Stimulated activated CD8-positive, alpha-beta memory T cell treated with anti-CD3 and anti-CD28 coated beads, Interleukin-12 subunit alpha, Interleukin-12 subunit beta, amount 100 ng/mL, for 24 hours (primary cell): ENCODE data around the gene CFDP1.
"Not testable (repeated sequence)": the region's sequence is repeated elsewhere in the genome, so short reads cannot be mapped to it uniquely, and the experiment has no call there.

Source experiments
- DNase-seq: peaks from one replicate; pipeline ENCODE4 v3.0.0-alpha.2; 2020; ENCODE audit errors: extremely low read depth

CFDP1 gene

DNA sequence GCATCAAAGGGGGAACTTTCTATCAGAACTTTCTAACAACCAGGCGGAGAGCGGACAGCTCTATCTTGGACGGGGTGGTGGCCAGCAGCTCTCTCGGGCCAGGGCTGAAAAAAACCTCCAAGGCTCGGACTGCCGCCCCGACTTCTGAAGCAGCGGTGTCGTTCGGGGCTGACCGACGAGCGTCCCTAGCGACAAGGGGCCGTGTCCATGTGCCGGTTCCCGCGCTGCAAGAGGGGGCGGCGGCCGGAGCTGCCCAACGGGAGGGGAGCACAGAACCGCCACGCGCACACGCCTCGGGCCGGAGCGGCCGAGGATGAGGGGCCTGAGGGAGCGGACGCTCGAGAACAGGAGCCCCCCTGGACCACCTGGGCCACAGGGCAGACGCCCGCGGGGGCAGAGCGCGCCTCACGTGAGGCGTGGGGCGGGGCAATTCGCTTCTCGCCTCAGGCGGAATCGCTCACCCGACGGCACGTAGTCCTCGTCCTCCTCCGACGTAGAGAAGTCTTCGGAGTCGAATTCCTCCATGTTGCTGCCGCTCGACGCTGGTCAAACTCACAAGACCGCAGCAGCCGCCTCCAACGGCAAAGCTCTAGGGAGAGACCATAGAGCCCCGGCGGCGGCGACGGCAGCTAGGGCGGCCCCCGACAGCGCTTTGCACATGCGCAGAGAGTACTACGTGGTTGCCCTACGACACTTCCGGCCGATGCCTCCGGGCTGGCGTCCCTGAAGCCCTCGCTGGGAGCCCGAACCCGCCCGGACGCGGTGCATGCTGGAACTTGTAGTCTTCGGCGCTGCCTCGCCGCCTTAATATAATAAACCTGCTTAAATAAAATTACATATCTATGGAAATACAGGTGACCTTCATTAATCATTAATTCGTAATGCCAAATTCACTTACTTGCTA, at the start of gene CFDP1:
CFDP1 (minus strand) TSS at position 676 of the 904 bp plus-strand sequence; CDS start at position 525, 151 bp downstream.
- peak; percentile 92 for DNase-seq

DNA sequence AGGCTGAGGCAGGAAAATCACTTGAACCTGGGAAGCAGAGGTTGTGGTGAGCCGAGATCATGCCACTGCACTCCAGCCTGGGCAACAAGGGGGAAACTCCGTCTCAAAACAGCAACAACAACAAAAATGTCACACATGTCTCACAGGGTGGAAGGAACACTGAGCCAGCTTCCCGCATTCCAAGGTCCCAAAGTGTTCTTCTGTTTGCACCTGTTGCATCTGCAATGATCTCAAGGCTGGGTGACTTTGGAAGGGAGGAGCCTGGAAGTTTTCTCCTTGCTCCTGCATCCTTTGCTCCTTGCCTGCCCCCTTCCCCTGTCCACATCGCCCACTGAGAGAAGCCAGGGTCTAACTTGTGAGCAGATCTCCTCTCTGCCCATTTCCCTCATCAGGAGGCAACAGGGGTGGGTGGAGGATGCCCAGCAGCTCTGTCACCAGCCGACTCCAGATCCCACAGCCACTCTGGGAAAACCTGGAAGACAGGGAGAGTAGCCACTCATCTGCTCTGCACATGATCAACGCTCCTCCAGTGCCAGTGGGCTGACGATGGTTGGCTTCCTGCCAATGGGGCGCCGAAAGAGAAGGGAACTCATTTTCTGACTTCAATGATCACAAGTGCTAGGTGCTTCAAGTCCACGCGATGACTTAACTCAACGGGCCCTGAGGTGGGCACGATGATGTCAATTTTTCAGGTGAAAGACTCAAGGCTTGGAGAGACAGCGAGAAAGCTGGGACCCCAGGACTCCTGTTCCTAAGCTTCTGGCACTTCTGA, 49.3 kb upstream of the CFDP1 start:
- DNase-seq = no peak

DNA sequence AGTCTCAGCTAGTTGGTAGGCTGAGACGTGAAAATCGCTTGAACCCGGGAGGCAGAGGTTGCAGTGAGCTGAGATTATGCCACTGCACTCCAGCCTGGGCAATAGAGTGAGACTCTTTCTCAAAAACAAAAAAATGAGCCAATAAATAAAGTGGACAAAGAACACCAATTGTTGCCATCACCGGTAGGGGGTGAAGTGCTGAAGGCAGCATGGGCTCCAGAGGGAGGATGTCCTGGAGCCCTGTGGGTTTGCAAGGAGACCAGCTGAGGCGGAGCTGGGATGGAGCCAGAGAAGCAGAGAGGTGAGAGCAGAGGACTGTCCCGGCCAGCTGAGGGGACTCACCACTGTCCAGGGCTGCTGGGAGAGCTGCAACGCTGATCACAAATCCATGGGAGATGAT, 48.2 kb upstream of the CFDP1 start:
- no peak for DNase-seq

DNA sequence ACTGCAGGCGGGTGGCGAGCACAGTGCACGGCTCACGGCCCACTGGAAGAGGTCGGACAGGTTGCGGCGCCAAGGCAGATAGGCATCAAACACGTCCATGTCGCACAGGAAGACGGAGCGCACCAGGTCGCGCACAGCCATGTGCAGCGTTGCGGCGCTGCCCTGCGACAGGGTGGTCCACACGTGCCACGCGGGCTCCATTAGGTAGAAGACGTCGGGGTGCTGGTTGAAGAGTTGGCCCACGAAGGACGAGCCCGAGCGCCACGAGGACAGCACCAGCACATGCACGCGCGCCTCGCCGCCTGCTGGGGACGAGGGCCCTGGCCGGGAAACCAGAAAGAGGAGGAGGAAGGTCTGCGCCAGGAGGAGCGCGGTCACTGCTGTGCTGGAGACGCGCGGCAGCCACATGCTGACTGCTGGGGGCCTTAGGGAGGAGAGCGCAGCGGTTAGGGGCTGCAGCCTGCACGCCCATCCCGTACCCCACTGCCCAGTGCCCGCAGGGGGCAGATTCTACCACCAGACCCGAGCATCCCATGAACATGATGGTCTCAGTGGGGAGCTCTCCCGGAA, 46.2 kb upstream of the CFDP1 start:
- no peak for DNase-seq

DNA sequence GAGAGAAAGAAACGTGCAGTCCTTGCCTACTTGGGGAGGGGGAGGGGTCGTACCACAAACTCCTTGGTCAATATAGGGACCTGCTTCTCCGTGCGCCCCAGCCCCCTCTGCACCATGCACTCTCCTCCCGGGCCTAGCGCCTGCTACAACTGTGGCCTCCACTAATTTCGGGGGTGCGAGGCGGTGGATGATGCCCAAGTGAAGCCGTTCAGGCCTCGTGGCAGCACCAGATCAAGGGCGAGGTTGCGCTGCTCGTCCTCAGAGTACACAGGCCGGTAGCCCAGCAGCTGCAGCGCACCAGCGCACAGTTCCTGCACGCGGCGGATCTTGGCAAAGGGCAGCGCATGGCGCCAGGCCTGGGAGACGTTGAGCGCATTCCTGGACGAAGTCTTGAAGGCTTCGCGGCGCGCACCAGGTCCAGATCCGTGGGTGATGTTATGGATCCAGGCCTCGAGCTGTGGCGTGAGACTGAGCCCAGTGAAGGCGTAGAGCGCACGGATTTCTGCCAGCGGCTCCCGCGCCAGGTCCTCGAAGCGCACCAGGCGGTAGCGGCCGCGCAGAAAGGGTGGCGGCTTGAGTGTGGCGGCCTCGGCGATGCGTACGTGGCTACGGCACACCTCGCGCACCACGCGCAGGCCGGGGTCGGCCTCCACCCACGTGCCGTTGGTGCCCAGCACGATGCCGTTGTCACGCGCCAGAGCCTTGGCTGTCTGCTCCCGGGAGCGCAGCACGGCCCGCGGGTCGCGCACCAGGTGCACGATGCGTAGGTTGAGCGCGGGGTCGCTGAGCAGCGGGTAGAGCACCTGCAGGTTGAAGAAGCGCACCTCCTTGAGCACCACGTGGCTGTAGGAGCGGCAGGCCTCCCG, 45.4 kb upstream of the CFDP1 start:
- no peak for DNase-seq

DNA sequence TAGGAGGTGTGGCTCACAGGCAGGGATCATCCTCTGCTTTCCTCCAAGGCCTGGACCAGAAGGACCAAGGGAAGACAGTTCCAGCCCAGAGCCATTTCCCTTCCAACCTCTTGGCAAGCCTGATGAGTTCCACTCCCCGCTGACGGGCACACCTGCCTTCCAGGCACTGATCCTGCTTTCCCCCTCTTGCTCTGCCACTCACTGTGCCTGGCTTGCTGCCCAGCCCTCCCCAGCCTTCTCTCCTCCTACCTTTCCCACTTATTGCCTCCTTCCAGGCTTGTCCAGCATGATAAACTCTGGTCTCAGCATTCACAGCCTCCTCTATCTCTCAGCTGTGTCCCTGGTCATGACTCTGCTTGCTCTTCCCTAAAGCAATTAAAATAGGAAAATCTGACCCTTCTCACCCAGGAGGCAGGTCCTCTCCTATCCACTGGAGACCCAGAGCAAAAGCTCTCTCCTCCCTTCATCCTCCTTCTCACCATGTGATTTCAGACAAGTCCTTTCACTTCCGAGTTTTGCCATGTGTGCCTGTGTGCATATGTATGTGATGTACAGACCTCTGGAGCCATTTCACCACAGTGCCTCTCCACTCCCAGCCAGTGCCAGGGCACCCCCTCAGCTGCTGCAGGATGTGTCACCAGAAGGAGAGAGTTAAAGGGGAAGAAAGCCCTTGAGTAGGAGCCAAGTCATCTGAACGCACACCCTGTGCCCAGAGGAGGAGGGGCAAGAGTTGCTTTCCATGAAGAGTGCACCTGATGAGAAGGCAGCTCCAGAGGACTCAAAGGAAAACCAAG, 44.6 kb upstream of the CFDP1 start:
- DNase-seq = no peak

DNA sequence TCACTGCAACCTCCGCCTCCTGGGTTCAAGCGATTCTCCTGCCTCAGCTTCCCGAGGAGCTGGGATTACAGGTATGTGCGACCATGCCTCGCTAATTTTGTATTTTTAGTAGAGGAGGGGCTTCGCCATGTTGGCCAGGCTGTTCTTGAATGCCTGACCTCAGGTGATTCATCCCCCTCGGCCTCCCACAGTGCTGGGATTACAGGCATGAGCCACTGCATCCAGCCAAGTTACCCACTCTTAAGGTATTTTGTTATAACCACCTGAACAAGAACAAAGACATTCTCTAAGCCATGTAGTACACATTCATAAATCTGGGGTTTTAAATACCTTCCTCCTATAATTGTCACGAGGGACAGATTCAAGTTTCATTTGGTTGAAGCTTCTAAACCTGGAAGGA, 43.5 kb upstream of the CFDP1 start:
- no peak for DNase-seq

DNA sequence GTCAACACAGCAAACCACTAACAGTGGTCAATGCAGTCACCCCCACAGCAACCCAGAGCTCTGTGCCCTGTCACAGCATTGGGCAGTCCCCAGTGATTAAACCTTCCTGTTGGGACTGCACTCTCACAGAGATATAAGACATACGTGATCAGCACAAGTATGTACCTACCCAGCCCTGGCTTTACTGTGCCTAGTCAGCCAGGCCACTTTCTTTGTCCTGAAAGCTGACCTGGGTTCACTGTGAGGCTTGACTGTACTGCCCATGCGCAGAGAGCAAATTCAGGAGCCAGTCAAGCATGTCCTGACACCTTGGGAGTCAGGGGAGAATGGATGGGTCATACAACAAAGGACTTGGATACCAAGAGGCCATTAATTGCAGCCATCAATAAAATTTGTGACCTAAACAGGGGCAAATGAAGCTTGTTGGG, 42.1 kb upstream of the CFDP1 start:
- no peak for DNase-seq

DNA sequence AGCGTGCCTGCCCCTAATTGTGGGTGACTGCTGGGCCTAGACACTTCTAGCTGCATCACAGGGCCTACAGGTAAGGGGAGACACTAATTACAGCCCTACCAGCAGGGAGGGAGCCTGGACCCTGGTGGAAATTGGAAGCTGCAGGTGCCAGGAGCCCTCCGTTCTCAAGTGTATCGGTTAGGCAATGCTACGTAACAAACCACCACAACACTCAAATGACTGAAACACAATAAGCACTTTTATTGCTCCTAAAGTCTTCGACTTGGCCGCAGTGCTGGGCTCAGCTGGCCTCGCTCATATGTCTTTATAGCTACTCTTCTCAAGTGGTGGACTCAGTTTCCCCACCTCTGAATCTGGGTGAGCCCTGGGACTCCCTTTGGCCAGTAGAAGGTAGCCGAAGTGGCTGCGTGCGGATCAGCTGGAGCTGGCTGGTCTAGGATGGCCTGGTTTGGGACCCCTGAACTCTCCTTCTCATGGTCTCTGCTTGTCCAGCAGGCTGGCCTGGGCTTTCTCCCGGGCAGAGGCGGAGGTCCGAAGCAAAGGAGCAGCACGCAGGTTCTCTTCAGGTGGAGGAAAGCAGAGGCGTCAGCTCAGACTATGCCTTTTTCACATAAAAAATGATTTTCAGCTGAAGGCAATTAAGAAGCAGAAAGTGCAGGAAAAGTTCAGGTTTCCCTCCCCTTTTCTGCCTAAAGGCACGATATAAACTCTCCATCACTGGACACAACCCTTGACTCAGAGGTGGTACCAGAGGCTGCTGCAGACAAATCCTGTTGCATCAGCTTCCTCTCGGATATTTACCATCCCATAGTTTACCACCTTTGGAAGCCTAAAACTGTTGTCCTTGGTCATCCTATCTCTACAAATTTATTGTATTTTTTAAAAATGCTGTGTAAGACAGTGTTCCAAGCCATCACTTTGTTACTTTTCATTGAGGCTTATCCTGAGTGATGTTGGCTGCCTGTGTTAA, 39.9 kb upstream of the CFDP1 start:
- no peak for DNase-seq

DNA sequence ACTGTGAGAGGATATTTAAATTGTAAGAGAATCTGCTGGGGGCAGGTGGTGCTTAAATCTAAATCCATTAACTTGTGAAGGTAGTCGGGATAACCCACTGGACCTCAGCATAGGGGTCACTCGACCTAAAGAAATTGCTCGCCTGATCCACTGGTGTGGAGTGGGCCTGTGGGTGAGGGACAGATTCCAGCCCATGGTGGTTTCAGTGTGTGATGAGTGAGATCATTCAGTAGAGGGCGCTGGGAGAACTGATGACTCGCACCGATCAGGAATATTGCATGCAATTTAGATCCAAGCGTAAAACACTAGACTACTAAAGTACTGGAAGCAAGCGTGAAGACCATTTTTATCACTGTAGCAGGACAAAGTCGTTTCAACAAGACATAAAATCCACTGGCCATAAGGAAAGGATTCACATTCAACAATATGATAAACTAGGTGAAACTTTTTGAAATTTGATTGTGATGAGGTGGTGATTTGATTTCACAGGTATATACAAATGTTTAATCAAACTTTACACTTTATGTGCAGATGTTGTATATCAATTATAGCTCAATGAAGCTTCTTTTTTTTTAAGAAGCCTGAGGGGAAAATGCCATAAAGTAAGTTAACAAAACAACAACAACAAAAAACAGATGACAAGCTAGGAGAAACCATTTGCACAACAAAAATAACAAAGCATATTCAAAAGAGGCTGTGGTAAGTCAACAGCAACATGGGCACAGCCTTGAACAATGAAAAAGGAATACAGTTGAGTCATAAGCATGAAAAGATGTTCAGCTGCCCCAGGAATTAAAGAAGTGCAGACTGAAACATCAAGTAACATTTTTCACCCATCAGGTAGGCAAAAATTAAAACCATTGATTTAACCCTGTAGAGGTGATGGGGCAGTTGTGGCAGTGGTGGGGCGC, 38.7 kb upstream of the CFDP1 start:
- DNase-seq = no peak

DNA sequence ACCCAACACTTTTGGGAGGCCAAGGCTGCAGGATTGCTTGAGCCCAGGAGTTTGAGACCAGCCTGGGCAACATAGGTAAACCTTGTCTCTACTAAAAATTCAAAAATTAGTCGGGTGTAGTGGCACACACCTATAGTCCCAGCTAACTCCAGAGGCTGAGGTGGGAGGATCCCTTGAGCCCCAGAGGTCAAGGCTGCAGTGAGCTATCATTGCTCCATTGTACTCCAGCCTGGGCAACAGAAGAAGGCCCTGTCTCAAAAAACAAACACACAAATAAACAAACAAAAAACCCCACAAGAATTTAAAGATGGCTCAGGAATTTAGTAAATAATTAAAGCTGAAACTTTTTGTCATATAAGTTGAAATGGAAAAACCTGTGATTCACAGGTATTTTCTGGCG, 33.5 kb upstream of the CFDP1 start:
- no peak for DNase-seq

DNA sequence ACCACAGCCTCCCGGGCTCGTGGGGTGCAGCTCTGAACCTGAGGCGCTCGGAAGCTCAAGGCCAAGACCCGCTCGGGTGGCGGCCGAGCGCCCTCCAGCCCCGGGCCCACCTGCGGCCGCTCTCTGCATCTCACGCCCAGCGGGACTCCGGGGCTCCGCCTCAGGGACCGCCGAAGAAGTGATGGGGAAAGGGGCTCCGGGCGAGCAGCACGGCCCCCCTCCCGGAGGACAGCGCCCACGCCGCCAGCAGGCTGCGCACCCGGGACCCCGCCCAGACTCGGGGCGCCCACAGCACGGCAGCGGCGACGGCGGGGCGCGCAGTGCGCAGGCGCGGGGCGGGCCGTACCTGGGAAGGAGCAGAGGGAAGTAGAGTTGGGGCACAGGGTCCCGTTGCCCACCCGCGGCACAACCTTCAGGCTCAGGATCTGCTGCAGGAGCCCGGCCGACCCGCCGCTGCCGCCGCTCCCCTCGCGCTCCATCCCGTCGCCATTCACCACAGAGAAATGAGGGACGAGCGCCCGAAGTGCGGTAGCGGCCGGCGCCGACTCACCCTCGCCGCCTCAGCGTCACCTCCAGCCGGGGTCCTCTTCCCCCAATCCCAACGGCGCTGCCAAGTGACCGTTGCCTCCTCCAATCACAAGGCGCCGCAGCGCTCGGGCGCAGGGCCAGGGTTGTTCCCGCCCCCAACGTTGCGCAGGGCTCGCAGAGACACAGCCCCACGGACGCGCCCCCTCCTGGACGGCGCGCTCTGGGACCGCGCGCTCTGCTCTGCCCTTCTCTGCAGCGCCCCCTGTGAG, 31.0 kb upstream of the CFDP1 start, which contains the start of gene TMEM170A:
TMEM170A (minus strand) TSS at position 568 of the 797 bp plus-strand sequence; CDS start at position 479, 89 bp downstream.
- DNase-seq = peak; percentile 99

DNA sequence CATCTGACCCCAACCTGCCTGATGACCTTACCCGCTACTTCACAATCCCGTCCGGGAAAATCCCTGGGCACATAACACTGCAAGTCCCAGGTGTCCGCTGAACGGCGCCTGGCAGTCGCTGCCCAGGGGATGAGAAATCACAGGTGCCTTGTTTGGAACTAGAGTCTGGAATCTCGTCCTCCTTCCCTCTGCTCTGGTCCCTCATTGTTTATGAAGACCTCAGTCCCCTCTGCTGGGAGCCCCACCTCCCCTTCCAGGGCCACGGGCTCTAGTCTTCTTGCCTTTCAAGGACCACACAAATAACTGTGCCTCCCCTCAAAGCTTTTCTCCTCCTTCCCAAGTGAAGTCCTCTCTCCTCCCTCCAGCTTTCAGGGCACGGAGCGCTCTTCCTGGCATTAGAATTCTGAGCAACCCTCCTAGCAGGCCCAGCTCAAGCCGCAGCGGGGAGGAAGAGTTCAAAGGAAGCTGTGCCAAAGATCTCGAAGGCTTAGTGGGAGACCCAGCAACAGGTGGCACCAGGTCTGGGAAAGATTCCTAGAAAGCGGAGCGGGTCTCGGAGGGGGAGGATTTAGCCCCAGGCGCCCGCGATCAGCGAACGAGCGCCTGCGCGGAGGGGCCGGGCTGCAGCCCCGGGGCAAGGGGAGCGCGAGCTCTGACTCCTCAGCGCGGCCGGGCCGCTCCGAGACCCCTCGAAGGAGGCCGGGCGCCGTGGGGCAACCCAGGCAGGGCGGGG, 30.3 kb upstream of the CFDP1 start:
- DNase-seq = not testable (repeated sequence)

DNA sequence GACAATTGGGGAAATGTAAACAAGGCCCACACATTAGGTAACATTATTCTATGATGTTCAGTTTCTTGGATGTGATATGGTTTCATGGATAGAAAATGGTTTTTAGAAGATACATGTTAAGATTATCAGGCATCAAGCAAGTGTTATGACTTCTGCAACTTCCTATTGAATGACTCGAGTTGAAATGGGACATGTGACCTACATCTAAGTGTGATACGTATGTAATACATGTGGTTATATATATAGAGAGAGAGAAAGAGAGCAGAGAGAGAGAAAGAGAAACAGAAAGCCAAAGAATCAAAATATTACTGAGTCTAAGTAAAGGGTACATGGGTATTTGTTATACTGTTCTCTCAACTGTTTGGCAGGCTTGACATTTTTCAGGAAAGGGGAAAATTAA, 29.5 kb upstream of the CFDP1 start:
- no peak for DNase-seq

DNA sequence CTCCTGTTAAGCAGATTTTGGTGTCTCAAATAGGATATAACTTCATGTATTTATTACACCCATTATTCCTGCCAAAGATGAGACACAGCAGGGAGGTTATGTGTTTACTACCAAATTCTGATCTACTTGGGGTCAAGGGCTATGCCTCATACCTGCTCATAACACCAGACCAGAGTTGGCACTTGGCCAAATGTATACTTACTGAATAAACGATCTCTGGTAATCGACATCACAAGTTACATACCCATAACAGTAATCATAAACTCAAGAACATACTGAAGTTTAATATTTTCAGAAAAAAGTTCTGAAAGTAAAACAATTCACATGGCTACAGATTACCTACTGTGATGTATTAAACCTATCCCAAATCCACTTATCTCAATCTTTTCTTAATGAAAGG, 28.3 kb upstream of the CFDP1 start:
- DNase-seq = no peak

DNA sequence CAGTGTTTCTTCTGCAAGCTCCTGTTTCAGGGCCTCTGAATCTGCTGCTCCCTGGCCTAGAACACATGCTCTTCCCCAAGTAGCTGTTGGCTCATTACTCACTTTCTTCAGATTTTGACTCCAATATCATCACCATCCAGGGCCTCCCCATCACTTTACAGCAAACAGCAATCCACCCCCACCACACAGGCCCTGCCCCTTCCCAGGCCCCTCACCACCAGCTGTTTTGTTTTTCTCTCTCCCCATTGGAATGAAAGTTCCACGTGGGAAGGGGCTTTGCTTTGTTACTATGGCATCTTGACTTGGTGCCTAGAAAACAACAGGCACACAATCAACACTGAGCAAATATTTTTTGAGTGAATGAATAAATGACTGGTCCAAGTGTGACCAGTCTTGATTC, 27.1 kb upstream of the CFDP1 start:
- DNase-seq = no peak

DNA sequence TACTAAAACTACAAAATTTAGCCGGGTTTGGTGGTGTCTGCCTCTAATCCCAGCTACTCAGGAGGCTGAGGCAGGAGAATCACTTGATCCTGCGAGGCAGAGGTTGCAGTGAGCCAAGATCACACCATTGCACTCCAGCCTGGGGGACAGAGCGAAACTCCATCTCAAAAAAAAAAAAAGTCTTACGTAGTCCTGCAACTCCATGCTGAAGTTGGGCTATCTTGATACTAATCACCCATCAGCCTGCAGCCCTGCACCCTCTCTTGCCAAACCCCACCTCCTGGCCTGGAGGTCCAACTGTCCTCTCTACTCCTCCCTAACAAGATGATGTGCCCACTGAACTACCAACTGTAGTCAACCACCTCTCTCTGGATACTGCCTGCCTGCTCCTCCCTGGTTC, 26.4 kb upstream of the CFDP1 start:
- no peak for DNase-seq
